ENCODE data around the gene TAS2R31.
"Not testable (repeated sequence)": the region's sequence is repeated elsewhere in the genome, so short reads cannot be mapped to it uniquely, and the experiment has no call there.

Gene TAS2R31, protein sequence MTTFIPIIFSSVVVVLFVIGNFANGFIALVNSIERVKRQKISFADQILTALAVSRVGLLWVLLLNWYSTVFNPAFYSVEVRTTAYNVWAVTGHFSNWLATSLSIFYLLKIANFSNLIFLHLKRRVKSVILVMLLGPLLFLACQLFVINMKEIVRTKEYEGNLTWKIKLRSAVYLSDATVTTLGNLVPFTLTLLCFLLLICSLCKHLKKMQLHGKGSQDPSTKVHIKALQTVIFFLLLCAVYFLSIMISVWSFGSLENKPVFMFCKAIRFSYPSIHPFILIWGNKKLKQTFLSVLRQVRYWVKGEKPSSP

DNA sequence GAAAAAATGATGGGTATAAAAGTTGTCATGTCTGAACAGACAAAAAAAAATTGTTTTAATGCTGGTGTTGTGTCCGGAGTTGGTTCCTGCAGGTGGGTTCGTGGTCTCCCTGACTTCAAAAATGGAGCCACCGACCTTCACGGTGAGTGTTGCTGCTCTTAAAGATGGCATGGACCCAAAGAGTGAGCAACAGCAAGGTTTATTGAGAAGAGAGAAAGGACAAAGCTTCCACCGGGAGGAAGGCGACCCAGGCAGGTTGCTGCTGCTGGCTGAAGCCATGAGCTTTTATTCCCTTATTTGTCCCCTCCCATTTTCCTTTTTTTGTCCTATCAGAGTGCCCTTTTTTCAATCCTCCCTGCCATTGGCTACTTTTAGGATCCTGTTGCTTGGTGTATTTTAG is at the start of gene TAS2R31:
TSS of gene TAS2R31 (minus strand) at position 101 of the 400 bp plus-strand sequence. CDS start at position 29, 72 bp downstream.
- DNase-seq (ENCODE audit: low read depth in 2 of 3, low spot score in 2 of 3): no peak

GRCh38 chr12:11078246-11078645 is 47.0 kb upstream of the TAS2R31 start:
- DNase-seq (ENCODE audit: low read depth in 2 of 3, low spot score in 2 of 3): no peak

GRCh38 chr12:11075642-11076041 is 44.4 kb upstream of the TAS2R31 start:
- DNase-seq (ENCODE audit: low read depth in 2 of 3, low spot score in 2 of 3): no peak

GRCh38 chr12:11071414-11071813 is 40.2 kb upstream of the TAS2R31 start:
- no peak for DNase-seq (ENCODE audit: low read depth in 2 of 3, low spot score in 2 of 3)

GRCh38 chr12:11070999-11071398 is 39.8 kb upstream of the TAS2R31 start:
- no peak for DNase-seq (ENCODE audit: low read depth in 2 of 3, low spot score in 2 of 3)

DNA sequence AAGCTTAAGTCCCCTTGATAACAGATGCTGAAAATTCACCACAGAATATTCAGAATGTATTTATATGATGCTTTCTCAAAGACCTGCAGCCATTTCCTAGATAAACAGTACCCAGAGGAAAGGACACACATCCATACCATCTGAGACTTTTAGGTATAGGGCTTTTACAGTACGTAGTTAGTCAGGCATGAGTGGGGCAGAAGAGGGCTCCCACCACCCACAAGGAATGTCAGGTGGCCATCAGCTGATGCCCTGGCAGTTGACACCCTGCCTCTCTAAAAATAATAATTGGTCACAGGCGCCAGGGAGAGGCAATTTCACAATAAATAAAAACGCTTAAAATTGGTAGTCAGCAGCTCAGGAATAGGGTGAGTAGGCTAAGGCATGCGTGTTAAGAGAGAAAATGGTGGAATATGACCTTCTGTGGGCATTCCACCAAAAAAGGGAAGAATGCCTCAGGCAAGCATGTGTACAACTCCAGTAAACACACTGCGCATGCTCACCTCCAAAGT is 38.7 kb upstream of the TAS2R31 start:
- DNase-seq (ENCODE audit: low read depth in 2 of 3, low spot score in 2 of 3): no peak

DNA sequence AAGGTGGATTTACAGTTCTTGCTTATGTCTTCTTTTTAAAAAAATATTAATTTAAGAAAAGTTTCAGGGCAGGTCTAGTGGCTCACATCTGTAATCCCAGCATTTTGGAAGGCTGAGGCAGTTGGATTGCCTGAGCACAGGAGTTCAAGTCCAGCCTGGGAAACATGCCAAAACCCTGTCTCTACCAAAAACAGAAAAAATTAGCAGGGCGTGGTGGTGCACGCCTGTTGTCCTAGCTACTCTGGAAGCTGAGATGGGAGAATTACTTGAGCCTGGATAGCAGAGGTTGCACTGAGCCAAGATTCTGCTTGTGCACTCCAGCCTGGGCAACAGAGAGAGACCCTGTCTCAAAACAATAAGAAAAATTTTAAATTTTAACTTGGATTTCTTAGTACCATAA is 36.3 kb upstream of the TAS2R31 start:
- DNase-seq (ENCODE audit: low read depth in 2 of 3, low spot score in 2 of 3): no peak

- not testable (repeated sequence) for DNase-seq (ENCODE audit: low read depth in 2 of 3, low spot score in 2 of 3)
These were observed 31.0 kb upstream of the TAS2R31 start, which contains the start of gene TAS2R46 for GRCh38 chr12:11062194-11062593. Gene TAS2R46 (minus strand): TSS chr12:11062294. CDS start chr12:11062294, 0 bp downstream.

DNA sequence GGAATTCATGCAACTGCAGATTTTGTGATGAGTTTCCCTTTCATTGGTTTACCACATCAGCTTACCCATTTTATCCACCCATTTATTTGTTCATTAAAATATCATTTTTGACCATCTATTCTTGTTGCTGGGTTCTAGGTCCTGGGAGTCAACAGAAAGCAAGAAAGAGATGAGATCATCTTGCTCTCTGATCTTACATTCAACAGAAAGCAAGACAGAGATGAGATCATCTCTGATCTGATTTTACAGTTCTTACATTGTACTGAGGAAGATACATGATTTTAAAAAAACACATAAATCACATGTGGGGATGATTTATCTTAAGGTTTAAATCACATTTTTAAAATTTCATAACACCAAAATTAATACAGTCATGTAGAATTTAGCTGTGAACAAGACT is 28.6 kb upstream of the TAS2R31 start:
- DNase-seq (ENCODE audit: low read depth in 2 of 3, low spot score in 2 of 3): no peak

DNA sequence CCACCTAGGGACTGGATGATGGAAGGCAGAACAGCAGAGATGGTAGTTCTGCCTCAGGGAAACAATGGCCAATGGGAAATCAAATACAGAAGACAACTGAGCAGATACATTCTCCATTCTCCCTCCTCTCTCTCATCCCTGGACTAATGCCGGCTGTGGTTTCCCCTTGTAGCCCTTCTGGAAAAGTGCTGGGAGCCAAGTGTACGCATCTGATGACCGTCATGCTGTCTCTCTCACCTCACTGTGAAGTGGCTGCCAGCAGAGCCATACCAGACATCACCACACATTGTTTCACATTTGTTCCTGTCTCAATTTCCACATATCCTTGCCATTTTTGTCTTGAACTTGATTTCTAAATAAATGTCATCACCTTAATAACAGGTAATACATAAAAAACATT is 27.8 kb upstream of the TAS2R31 start:
- no peak for DNase-seq (ENCODE audit: low read depth in 2 of 3, low spot score in 2 of 3)

DNA sequence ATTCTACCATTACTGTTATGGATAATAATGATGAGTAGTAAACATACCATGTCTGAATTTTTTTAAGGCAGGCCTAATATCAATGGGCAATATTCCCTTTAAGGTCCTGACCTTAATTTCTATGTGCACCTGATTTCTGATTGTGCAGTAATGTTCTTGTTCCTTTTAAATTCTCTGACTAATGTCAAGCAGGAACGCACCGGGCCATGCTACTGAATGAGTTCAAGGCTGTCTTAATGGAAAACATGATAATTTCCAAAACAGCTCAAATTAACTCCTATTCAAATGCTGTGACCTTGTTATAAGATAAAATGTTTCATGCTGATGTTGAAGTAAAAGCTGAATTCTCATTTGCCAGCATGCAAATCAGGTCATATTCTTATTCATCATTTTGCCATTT is 24.1 kb upstream of the TAS2R31 start:
- no peak for DNase-seq (ENCODE audit: low read depth in 2 of 3, low spot score in 2 of 3)

GRCh38 chr12:11049806-11050531 is 18.8 kb upstream of the TAS2R31 start:
- not testable (repeated sequence) for DNase-seq (ENCODE audit: low read depth in 2 of 3, low spot score in 2 of 3)

DNA sequence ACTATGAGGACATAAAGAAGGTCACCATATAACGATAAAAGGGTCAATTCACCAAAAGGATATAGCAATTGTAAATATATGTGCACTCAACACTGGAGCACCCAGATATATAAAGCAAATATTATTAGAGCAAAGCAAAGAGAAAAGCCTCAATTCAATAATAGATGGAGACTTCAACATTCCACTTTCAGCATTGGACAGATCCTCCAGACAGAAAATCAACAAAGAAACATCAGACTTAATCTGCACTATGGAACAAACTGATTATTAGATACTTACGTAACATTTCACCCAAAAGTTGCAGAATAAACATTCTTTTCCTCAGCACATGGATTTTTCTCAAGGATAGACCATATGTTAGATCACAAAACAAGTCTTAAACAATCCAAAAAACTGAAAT is 10.2 kb upstream of the TAS2R31 start:
- DNase-seq (ENCODE audit: low read depth in 2 of 3, low spot score in 2 of 3): not testable (repeated sequence)

DNA sequence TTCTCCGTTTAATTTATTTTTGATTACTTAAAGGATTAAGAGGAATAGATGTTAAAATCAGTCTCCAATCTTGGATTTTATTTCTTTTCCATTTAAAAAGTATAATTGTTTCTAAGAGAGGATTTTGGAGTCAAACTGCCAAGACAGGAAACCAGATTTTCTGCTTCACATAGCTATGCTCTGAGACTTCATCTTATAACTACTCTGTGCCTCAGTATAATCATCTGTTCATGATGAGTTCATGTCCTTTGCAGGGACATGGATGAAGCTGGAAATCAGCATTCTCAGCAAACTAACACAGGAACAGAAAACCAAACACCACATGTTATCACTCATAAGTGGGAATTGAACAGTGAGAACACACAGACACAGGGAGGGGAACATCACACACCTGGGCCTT is 9.0 kb upstream of the TAS2R31 start:
- no peak for DNase-seq (ENCODE audit: low read depth in 2 of 3, low spot score in 2 of 3)

DNA sequence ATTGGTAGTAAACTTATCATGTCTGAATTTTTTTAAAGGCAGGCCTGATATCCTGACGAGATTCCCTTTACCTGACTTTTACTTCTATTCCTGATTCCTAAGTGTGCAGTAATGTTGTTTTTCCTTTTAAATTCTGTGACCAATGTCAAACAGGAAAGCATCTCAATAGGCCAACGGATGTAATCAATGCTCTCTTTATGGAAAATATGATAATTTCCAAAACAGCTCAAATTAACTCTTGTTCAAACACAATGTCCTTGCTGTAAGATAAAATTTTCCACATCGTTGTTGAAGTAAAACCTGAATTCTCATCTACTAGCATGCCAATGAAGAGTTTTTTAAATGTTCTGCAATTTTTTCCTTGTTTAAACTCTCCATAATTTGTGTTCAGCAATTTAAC is 8.0 kb upstream of the TAS2R31 start:
- no peak for DNase-seq (ENCODE audit: low read depth in 2 of 3, low spot score in 2 of 3)

- DNase-seq (ENCODE audit: low read depth in 2 of 3, low spot score in 2 of 3): not testable (repeated sequence)
These were observed 2.8 kb upstream of the TAS2R31 start for GRCh38 chr12:11033959-11034358.

DNA sequence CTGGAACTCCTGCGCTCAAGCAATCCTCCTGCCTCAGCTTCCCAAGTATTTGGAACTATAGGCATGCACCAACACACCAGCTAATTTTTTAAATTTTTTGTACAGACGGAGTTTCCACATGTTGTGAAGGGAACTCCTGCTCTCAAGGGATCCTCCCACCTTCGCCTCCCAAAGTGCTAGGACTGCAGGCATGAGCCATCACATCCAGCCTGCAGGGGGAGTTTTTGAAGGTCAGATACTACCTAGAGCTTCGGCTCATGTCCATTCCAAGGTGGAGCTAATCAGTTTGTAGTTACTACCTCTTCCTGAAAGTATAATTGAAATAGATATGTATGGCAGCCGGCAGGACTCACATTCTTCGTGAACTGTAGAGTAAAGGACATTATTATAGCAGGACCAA is 5.1 kb downstream of the TAS2R31 start:
- DNase-seq (ENCODE audit: low read depth in 2 of 3, low spot score in 2 of 3): no peak

DNA sequence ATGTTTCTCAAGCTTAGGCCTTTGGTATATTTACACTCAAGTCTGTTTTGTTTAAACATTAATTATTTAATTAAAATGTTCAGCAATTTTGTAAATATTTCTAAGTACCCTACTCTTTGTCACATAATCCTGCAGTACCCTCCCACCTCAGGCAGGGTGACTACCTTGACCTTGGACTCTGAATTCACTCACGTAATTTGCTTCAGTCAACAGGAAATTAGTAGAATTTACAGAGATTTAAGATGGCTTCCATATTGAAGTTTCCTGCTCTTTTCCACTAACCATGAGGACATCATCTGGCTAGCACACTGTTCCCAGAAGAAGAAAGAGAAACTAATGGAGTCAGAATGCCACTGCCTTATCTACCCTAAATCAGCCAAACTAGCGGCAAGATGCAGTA is 7.8 kb downstream of the TAS2R31 start:
- no peak for DNase-seq (ENCODE audit: low read depth in 2 of 3, low spot score in 2 of 3)

DNA sequence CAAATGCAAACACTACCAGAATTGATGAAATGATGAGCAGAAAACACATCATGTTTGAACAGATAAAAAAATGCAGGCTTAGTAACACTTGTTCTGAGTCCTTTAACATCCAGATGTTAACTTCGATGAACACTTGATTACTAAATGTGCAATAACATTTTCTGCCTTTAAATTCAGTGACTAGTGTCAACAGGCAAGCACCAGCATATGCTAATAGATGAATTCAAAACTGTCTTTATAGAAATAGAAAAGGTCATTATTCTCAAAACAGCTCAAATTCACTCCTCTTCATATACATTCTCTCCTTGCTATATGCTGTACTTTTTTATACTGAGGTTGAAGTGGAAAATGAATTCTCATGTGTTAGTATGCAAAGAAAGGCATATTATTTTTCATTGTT is 8.7 kb downstream of the TAS2R31 start, which contains the start of gene TAS2R19:
TSS of gene TAS2R19 (minus strand) at position 101 of the 400 bp plus-strand sequence. CDS start at position 52, 49 bp downstream.
- no peak for DNase-seq (ENCODE audit: low read depth in 2 of 3, low spot score in 2 of 3)

GRCh38 chr12:11016937-11017336 is 14.3 kb downstream of the TAS2R31 start:
- DNase-seq (ENCODE audit: low read depth in 2 of 3, low spot score in 2 of 3): no peak

- DNase-seq (ENCODE audit: low read depth in 2 of 3, low spot score in 2 of 3): no peak
These were observed 15.3 kb downstream of the TAS2R31 start for GRCh38 chr12:11015775-11016430.

DNA sequence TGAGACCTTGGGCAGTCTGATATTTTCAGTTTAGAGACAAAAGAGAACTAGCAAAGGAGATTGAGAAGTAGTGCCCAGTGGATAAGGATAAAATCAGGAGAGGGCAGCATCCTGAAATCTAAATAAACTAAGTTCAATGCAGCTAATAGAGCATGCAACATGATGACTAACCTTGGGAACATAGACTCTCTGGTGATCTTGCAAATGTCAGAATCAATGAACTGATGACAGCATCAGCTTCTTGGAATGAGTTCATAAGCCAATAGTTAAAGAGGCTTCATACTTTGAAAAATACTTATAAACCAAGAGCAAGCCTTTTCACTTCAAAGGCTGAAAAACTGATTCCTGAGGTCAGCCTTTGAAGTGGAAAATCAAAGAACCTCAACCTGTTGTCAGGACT is 17.0 kb downstream of the TAS2R31 start:
- no peak for DNase-seq (ENCODE audit: low read depth in 2 of 3, low spot score in 2 of 3)

Measured in activated CD8-positive, alpha-beta memory T cell treated with anti-CD3 and anti-CD28 coated beads for 48 hours (primary cell).